ENCODE results near the gene FHOD1.

Gene FHOD1

GRCh38 chr16:67248401-67249177 lies 1.3 kb upstream of the FHOD1 start, which contains the start of gene SLC9A5:
Gene SLC9A5 (plus strand): TSS chr16:67248979. CDS start chr16:67249015, 36 bp downstream.
- no peak within 1 kb of the TSS for H3K27ac ChIP-seq (replicated peaks)
- TF ChIP-seq, protein P1, sequence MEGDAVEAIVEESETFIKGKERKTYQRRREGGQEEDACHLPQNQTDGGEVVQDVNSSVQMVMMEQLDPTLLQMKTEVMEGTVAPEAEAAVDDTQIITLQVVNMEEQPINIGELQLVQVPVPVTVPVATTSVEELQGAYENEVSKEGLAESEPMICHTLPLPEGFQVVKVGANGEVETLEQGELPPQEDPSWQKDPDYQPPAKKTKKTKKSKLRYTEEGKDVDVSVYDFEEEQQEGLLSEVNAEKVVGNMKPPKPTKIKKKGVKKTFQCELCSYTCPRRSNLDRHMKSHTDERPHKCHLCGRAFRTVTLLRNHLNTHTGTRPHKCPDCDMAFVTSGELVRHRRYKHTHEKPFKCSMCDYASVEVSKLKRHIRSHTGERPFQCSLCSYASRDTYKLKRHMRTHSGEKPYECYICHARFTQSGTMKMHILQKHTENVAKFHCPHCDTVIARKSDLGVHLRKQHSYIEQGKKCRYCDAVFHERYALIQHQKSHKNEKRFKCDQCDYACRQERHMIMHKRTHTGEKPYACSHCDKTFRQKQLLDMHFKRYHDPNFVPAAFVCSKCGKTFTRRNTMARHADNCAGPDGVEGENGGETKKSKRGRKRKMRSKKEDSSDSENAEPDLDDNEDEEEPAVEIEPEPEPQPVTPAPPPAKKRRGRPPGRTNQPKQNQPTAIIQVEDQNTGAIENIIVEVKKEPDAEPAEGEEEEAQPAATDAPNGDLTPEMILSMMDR (IDR thresholded peaks at IDR 0.05; ENCODE audit: insufficient read depth, low read length) = no peak
- TF ChIP-seq, protein P2, sequence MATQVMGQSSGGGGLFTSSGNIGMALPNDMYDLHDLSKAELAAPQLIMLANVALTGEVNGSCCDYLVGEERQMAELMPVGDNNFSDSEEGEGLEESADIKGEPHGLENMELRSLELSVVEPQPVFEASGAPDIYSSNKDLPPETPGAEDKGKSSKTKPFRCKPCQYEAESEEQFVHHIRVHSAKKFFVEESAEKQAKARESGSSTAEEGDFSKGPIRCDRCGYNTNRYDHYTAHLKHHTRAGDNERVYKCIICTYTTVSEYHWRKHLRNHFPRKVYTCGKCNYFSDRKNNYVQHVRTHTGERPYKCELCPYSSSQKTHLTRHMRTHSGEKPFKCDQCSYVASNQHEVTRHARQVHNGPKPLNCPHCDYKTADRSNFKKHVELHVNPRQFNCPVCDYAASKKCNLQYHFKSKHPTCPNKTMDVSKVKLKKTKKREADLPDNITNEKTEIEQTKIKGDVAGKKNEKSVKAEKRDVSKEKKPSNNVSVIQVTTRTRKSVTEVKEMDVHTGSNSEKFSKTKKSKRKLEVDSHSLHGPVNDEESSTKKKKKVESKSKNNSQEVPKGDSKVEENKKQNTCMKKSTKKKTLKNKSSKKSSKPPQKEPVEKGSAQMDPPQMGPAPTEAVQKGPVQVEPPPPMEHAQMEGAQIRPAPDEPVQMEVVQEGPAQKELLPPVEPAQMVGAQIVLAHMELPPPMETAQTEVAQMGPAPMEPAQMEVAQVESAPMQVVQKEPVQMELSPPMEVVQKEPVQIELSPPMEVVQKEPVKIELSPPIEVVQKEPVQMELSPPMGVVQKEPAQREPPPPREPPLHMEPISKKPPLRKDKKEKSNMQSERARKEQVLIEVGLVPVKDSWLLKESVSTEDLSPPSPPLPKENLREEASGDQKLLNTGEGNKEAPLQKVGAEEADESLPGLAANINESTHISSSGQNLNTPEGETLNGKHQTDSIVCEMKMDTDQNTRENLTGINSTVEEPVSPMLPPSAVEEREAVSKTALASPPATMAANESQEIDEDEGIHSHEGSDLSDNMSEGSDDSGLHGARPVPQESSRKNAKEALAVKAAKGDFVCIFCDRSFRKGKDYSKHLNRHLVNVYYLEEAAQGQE (IDR thresholded peaks at IDR 0.05; ENCODE audit: insufficient replicate concordance, low read depth) = no peak
- TF ChIP-seq GABPA (IDR thresholded peaks at IDR 0.05; ENCODE audit: low read depth) (no peak), SPI1 (IDR thresholded peaks at IDR 0.05; ENCODE audit: borderline replicate concordance, low read depth) (no peak), POLR2AphosphoS5 (IDR thresholded peaks at IDR 0.05; ENCODE audit: low read depth) (no peak)
- H3K4me3 ChIP-seq (replicated peaks; ENCODE audit: insufficient read depth, low read length) = peak within 1 kb of the TSS; percentile 43
- no peak for DNase-seq (ENCODE audit: low read depth in 1 of 2, low spot score in 1 of 2)
- peaks cover 21% of the 10 kb centered on the region for H3K27me3 ChIP-seq (ENCODE audit: insufficient read depth, poor library complexity, severe bottlenecking)

GRCh38 chr16:67248073-67248400 lies 756 bp upstream of the FHOD1 start:
- Histone ChIP-seq H3K4me3 (replicated peaks; ENCODE audit: insufficient read depth, low read length) (peak overlapping the region; percentile 43), H3K27me3 (ENCODE audit: insufficient read depth, poor library complexity, severe bottlenecking) (peaks cover 21% of the 10 kb centered on the region), H3K27ac (replicated peaks) (no peak overlapping the region)
- no peak for DNase-seq (ENCODE audit: low read depth in 1 of 2, low spot score in 1 of 2)
- TF ChIP-seq POLR2AphosphoS5 (IDR thresholded peaks at IDR 0.05; ENCODE audit: low read depth) = no peak
- TF ChIP-seq, protein P2 (IDR thresholded peaks at IDR 0.05; ENCODE audit: insufficient replicate concordance, low read depth) = no peak
- TF ChIP-seq SPI1 (IDR thresholded peaks at IDR 0.05; ENCODE audit: borderline replicate concordance, low read depth) = no peak
- TF ChIP-seq, protein P1 (IDR thresholded peaks at IDR 0.05; ENCODE audit: insufficient read depth, low read length) = no peak

- H3K27me3 ChIP-seq (ENCODE audit: insufficient read depth, poor library complexity, severe bottlenecking) = peaks cover 21% of the 10 kb centered on the region
- peak overlapping the region; percentile 17; the same call in 1 of the 2 replicates for H3K27ac ChIP-seq (replicated peaks)
- TF ChIP-seq, protein P2 (IDR thresholded peaks at IDR 0.05; ENCODE audit: insufficient replicate concordance, low read depth) = no peak
- no peak for TF ChIP-seq SPI1 (IDR thresholded peaks at IDR 0.05; ENCODE audit: borderline replicate concordance, low read depth)
- peak overlapping the region; percentile 73 for H3K4me3 ChIP-seq (replicated peaks; ENCODE audit: insufficient read depth, low read length)
- DNase-seq (ENCODE audit: low read depth in 1 of 2, low spot score in 1 of 2) = peak in 1 of 2 experiments; percentile 29
Measured at GRCh38 chr16:67246756-67247191, 507 bp downstream of the FHOD1 start.

All from HL-60 (cell line).